ENCODE data around the gene ACER3.
"Not testable (repeated sequence)": the region's sequence is repeated elsewhere in the genome, so short reads cannot be mapped to it uniquely, and the experiment has no call there.

ACER3 gene

DNA sequence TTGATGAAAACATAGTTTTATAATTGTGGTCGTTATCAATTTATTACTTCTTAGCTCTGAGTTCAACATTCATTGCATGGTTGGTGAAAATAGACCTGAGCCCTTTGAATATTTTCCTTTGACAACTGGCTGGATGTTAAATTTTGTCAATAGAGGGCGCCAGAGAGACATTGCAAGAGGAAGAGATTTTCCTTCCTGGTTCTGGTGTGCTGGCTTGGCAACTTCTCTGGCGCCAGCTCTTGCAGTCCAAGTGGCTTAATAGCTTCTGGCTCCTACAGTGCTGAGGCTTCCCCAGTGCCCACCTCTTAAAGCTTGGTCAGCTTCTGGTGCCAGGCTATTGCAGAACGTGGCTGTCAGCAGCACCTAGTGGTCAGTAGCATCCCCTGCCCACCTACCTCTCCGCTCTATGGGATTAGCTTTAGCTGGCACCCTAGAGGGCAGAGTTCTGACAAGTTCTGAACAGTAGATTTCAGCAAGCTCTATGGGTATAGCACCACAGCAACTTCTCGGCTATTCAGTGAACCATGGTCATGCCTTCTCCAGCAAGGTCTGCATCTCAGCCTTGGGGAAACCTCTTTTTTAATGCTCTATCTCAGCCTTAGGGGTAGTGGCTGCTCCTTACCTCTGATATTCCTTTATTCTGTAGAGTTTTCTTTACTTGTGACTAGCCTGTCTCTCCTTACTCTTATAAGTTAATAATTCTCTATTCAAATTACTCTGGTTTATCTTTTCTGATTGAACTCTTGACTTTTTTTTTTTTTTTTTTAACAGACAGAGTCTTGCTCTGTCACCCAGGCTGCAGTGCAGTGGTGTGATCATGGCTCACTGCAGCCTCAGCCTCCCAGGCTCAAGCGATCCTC lies 59.4 kb downstream of the ACER3 start:
- peak; percentile 80 for DNase-seq (ENCODE audit: low read depth)

GRCh38 chr11:76927160-76927559 lies 66.4 kb downstream of the ACER3 start:
- DNase-seq (ENCODE audit: low read depth), result no peak

- DNase-seq (ENCODE audit: low read depth), result no peak
Measured at GRCh38 chr11:76935042-76935441, 74.3 kb downstream of the ACER3 start.

DNA sequence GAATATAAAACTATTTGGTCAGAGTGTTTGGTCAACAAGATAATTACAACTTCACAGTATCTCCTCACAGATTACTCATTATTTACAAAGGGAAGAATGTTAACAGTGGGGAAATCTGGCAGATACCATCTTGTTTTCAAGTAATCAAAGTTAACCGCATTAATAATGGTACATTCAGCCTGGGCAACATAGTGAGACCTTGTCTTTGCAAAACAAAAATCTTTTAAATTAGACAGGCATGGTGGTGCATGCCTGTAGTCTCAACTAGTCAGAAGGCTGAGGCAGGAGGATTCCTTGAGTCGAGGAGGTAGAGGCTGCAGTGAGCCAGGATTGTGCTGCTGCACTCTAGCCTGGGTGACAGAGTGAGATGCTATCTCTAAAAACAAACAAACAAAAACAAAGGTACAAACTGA lies 78.5 kb downstream of the ACER3 start:
- no peak for DNase-seq (ENCODE audit: low read depth)

DNA sequence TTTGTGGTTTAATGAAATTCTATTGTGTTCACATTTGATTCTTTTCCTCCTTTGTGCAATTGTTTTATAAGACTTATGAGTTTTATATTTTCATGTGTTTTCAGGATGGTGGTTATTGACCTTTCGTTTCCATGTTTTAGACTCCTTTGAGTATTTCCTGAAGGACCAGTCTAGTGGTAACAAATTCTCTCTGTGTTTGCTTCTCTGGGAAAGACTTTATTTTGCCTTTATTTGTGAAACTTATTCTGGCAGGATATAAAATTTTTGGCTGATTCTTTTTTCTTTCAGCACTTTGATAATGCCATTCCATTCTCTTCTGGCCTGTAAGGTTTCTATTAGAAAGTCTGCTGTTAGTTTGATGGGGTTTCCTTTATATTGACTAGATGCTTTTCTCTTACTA lies 83.5 kb downstream of the ACER3 start:
- no peak for DNase-seq (ENCODE audit: low read depth)

- no peak for DNase-seq (ENCODE audit: low read depth)
Measured at GRCh38 chr11:76946223-76946622, 85.5 kb downstream of the ACER3 start.

GRCh38 chr11:76947190-76947589 lies 86.5 kb downstream of the ACER3 start:
- no peak for DNase-seq (ENCODE audit: low read depth)

GRCh38 chr11:76947800-76948199 lies 87.1 kb downstream of the ACER3 start:
- DNase-seq (ENCODE audit: low read depth), result no peak

DNA sequence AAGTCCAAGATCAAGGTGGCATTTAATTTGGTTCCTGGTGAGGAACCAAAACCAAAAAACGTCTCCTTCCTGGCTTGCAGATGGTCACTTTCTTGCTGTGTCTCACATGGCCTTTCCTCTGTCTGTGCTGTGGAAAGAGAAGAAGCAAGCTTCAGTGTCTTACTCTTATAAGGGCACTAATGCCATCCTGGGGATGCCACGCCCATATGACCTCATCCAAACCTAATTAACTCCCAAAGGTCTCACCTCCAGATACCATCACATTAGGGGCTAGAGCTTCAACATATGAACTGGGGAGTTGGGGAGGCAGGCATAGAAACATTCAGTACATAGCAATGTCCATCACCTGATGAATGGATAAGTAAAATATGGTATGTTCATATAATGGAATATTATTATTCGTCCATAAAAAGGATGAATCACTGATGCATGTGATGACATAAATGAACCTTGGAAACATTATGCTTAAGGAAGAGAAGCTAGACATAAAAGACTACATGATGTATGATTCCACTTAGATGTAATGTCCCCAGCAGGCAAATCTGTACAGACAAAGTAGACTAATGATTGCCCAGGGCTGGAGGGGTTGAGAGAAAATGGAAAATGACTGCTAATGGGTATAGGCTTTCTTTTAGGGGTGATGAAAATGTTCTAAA lies 94.9 kb downstream of the ACER3 start:
- no peak for DNase-seq (ENCODE audit: low read depth)

- no peak for DNase-seq (ENCODE audit: low read depth)
Measured at GRCh38 chr11:76962583-76963416, 102.1 kb downstream of the ACER3 start.

DNA sequence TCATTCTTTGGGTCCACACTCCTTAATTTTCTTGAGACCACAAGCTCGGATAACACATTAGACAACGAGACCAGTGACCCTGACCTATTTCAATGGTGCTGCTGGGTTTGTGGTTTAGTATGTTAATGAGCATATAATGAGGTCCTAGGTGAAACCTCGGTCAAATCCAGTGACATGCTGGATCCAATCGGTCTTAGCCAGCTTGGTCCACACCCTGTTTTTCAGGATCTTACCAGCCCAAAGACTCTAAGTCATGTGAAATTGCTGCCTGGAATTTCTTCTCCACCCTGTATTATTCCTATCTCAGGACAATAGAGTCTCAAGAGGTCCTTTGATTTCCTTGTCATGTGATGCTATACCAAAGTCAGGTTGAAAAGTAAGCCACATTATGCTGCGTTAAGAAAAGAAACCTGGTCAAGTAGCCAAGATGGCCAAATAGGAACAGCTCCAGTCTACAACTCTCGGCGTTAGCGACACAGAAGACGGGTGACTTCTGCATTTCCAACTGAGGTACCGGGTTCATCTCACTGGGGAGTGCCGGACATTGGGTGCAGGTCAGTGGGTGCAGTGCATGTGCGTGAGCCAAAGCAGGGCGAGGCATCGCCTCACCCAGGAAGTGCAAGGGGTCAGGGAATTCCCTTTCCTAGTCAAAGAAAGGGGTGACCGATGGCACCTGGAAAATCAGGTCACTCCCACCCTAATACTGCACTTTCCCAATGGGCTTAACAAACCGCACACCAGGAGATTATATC lies 102.9 kb downstream of the ACER3 start:
- DNase-seq (ENCODE audit: low read depth), result not testable (repeated sequence)

- DNase-seq (ENCODE audit: low read depth), result no peak
Measured at GRCh38 chr11:76972051-76972450, 111.3 kb downstream of the ACER3 start.

DNA sequence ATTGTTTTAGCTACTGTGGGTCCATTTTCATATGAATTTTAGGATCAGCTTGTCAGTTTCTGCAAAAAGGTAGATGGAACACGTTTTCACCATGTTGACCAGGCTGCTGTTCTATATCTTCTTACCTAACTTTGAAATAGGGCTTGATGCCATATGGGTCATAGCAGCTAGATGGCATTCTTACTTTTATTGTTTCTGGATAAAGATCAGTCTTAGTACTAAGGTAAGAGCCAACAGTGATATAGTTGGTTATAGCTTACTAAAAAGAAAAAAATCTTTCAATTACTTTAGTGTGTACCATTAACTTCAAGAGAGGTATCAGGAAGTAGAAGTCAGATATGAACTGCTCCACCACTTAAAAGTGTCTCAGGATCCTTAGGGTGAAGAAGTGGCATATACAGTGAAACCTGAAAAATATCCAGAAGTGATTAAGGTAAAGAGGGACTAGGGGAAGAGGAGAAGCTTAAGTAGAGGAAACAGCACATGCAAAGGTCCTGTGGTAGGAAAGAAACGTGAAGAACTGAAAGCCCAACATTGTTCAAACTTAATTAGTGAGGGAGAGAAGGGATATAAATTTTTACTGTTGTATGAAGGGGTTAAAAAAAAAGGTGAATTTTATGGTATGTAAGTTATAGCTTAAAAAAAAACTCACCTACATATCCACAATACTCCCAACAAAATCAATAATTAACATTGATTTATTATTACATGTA lies 113.6 kb downstream of the ACER3 start:
- DNase-seq (ENCODE audit: low read depth), result no peak

GRCh38 chr11:76975513-76975912 lies 114.8 kb downstream of the ACER3 start:
- DNase-seq (ENCODE audit: low read depth), result no peak

DNA sequence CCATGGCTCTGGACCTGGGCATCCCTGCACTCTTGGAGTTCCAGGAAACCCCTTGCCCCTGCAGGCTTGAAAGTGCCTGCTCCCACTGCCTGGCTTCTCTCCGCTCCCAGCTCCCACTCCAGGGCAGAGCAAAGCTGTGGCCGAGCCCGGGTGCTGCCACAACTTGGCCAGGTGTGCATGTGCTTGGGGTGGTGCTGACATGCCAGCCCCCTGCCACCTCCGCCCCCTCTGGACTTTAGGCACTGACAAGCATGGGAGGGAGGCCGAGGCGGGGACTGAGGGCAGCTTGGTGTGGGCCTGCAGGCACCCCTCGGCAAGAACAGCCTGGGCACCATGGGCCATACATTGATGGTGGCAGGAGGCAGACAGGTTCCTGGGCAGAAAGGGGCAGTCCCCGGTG lies 117.1 kb downstream of the ACER3 start:
- DNase-seq (ENCODE audit: low read depth), result no peak

- DNase-seq (ENCODE audit: low read depth), result no peak
Measured at GRCh38 chr11:76978239-76978638, 117.5 kb downstream of the ACER3 start.

GRCh38 chr11:76978818-76979217 lies 118.1 kb downstream of the ACER3 start:
- no peak for DNase-seq (ENCODE audit: low read depth)

DNA sequence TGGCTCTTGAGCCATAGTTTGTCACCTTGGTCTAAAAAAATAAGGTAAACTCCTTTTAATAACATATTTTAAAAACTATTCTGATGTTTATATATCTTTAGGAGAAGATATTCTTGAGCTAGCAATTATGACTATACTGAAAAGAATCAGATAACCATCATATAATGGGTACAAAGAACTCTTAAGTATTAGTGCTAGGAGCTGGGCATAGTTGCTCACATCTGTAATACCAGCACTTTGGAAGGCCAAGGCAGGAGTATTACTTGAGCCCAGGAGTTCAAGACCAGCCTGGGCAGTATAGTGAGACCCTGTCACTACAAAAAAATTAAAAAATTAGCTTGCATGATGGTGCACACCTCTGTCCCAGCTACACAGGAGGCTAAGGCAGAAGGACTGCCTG lies 119.5 kb downstream of the ACER3 start:
- no peak for DNase-seq (ENCODE audit: low read depth)

DNA sequence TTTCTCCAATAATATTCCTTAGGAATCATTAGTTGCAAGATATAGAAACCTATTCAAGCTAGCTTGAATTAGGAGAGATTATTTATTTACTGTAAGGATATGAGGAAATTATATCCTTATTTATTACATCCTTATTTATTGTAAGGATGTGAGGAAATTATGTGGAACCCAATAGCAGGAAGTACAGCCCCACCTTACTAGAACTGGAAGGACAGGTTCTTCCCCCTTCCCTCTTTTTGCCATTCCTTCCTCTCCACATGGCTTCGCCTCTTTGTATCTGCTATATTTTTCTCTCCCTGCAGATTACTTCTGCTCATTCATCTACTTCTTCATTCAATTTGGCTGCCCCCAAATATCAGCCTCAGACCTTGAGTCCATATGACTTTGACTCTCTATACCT lies 124.0 kb downstream of the ACER3 start:
- no peak for DNase-seq (ENCODE audit: low read depth)

DNA sequence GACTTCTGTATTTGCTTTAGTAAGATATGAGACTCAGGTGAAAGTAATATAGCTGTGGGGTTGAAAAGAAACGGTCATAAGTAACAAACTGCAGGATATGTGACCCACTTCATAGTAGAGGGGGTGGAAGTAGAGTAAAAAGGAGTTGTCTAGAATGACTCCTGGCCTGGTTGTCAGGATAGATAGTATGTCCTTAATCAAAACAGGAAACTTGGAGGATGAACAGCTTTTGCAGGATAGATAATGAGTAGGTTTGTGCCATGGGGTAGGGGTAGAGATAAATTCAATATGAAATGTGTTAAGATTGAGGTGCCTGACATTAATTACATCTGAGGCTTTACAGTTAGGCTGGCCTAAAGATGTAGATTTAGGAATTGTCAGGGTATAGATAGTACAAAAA lies 126.5 kb downstream of the ACER3 start:
- no peak for DNase-seq (ENCODE audit: low read depth)

GRCh38 chr11:76990628-76991027 lies 129.9 kb downstream of the ACER3 start:
- no peak for DNase-seq (ENCODE audit: low read depth)

Data from fibroblast of the conjunctiva (primary cell).